HG03196 (cell line): ENCODE results near the gene SETD3.

ENCODE experiments used
- ATAC-seq: cut with Tn5 transposase; IDR thresholded peaks from one replicate; pipeline ENCODE4 v1.9.1; 2021; ENCODE audit not compliant: unreplicated experiment

SETD3 gene

GRCh38 chr14:99479906-99480869 is at the start of gene SETD3:
SETD3 (minus strand) TSS chr14:99480859; CDS start chr14:99465805, 15,054 bp downstream.
- ATAC-seq, result peak; percentile 4

- no peak for ATAC-seq
Measured at GRCh38 chr14:99529899-99530298, 49.2 kb upstream of the SETD3 start.

DNA sequence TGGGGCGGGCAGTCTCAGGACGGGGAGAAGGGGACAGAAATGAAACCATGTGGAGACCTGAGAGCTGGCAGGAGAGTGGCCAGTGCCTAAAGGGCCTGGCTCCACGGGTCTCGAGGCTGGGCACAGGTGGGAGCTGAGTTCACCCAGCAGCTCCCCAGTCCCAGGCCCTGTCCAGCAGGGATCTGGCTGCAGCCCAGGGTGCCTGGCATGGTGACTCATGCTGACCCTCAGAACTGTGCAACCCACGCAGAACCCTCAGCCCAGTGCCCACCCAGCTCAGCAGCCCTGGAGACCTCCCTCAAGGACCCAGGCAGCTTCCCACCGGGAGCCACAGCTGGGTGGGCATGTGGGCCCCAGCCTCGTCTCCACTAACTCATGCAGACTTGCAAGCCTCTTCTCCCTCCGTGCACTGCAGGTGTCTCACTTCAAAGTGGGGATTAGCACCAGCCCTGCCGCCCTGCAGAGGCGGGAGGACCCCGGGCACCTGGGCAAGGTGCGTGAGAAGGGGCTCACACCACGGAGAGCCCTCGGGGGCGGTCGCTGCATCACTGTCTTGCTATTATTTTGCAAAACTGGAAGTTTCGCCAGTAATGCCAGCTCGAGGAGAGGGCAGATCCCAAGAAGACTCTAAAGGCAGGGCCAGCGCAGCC is 46.9 kb upstream of the SETD3 start:
- no peak for ATAC-seq

GRCh38 chr14:99527026-99527425 is 46.4 kb upstream of the SETD3 start:
- no peak for ATAC-seq

DNA sequence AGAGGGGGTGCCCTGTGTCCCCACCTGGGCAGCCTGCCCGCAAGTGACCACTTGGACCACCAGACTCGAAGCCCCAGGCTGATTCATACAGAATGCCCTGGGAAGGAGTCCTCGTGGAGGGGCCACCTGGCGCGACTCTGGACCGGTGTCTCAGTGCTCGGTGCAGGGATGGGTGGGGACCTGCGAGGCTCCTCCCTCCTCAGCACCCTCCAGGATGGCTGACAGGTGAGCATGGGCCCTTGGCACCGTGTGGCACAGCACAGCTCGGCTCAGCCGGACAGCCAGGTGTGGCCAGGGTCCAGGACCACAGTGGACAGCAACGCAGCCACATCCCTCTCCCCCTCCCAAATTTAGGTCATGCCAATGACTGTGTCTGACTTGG is 45.0 kb upstream of the SETD3 start:
- no peak for ATAC-seq

GRCh38 chr14:99524804-99525698 is 44.4 kb upstream of the SETD3 start:
- ATAC-seq, result no peak

- no peak for ATAC-seq
Measured at GRCh38 chr14:99524091-99524661, 43.5 kb upstream of the SETD3 start.

- ATAC-seq, result no peak
Measured at GRCh38 chr14:99523704-99524055, 43.0 kb upstream of the SETD3 start.

DNA sequence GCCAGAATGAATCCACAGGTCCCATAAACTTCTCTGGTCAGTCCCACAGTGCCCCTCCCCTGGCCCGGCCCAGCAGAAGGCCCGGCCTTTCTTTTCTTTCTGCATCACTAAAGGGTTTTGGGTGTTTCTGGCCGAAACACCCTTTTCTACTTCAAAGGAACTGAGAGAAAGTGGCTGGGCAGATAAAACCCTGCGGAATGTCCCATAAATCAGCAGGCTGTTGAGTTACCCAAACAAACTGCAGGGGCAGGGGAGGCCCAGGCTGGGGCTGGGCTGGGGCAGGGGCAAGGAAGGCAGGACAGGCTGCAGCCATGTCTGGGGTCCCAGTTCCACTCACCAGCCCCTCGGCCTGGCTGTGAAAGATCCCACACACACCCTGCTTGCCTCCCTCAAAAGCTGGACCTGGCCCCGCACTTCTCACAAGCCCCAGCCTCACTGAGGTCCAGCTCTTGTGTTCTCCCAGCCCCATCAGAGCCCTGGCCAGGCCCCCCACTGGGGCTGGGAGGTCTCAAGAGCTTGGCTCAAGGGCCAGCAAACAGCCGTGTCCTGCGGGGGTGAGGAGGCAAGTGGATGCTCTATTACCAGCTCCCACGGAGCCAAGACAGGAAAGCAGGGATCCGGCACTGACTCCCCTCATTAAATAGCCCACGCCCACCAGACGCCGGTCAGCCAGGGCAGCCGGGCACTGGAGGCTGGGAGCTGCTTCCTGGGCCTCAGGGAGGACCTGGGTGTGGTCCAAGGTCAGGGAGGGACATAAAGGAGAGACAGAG is 42.5 kb upstream of the SETD3 start:
- no peak for ATAC-seq

DNA sequence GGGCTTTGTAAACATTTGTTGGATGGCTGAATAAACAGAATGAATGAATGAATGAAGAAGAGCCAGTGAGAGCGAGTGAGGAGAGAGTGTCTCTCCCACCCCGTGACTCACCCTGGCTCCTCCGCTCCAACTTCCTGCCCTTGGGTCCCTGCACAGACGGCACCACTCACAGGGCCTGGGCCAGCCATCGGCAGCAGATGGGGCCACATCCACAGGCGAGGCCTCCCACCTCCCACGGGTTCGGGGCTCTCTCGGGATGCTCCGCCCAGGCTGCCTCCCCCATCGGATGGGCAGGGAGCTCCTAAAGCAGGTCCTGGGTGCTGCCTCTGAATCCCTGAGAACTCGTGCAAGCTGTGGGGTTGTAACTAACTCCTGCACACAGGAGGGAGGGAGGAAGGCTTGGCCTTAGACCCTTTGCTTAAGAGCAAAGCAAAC is 41.8 kb upstream of the SETD3 start:
- ATAC-seq, result no peak

- no peak for ATAC-seq
Measured at GRCh38 chr14:99522025-99522401, 41.4 kb upstream of the SETD3 start.

GRCh38 chr14:99521176-99522024 is 40.7 kb upstream of the SETD3 start:
- ATAC-seq, result no peak

GRCh38 chr14:99520571-99521081 is 40.0 kb upstream of the SETD3 start:
- no peak for ATAC-seq

DNA sequence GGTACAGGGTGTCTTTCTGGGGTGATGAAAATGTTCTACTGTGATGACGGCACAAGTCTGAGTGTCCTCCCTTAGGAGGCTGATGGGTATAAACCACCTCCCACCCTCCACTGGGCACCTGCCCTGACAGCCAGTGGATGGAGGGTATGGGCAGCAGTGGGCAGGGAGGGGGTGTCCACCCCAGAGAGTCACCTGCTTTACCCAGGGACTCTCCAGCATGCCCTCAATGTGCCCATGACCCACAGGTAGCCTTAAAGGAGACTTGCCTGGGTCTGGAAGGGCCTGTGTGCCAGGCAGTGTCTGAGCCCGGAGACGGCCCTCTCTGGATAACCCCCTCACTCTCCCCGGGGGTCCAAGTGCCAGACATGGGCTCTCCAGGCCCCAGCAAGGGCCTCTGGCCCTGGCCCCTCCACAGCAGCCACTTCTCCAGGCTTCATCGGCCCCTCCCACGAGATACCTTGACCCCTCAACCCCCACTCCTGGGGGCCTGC is 39.3 kb upstream of the SETD3 start:
- no peak for ATAC-seq

DNA sequence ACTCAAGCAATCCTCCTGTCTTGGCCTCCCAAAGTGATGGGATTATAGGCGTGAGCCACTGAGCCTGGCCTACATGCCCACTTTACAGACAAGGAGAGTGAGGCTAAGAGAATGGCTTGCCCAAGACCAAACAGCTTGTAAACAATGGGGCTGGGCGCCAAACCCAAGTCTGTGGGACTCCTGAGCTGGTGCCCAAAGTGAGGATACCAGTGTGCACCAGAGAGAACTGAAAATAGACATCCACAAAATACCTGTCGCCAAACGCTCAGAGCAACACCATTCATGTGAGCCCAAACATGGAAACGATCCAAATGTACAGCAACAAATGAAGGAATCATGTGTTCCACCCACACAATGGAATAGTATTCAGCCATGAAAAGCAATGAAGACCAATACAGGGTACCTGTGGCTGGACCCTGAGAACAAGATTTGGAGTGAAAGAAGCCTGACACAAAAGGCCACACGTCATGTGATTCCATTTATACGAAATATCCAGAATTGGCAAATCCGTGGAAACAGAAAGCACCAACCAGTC is 38.8 kb upstream of the SETD3 start:
- ATAC-seq, result no peak

DNA sequence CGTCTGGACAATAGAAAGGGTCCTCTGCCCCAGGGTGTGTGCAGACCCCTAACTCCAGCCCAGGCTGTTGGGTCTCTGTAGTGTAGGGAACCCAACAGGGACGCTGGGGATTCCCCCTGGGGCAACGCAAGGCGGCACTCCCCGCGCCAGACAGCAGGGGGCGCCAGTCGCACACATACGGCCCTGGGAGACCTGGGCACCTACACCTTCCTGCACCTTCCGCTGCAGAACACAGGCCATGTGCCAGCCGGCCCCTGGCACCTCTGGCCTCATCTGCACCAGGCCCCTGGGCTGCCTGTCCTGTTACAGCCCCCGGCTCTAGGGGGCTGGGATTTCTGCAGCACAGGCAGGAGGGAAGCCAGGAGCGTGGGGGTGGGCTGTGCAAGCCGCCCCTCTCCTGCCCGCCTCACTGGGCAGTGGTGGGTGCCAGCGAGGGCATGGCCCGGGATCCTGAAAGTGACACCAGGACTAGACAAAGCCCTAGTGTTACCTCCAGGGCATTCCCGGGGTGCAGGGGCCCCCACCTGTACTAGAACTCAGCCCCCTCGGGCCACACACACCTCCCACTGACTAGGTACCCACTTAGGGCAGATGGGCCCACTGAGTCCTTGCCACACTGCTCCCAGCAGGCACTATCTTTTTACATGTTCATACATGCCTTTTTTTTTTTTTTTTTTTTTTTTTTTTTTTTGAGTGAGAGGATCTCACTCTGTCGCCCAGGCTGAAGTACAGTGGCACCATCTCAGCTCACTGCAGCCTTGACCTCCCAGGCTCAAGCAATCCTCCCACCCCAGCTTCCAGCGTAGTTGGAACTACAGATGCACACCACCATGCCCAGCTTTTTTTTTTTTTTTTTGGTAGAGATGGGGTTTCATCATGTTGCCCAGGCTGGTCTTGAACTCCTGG is 38.0 kb upstream of the SETD3 start:
- peak; percentile 59 for ATAC-seq

DNA sequence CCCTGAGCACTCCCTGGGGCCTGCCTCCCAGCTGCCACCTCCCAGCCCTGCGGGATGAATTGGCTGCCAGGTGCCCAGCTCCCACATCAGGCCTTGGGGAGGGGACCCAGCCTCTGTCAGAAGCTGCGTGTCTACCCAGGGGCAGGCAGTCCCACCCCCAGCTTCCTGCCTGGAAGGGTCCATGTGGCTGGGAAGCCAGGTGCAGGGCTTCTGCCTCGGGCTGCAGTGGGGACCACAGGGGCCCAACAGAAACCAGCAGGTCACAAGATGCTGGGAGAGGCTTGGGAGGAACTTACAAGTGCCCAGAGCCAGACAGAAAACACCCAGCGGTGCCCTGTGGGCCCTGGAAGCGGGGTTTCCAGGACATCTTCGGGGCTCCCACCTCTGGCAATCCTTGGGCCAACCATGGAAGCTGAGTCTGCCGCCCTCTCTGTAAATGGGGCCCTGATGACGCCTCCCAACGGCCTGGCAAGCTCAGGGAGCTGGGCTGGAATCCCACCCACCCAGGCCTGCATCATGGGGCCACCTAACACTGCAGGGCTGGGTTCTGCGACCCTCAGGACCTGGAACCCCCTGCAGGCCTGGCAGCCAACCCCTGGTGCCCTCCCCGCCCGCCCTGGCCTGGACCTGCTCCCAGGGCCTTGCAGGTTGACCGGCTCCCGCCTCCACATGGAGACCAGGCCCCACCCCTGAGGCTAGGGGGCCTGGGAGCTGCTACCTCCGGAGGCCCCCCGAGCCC is 37.2 kb upstream of the SETD3 start:
- no peak for ATAC-seq
